Esophagus muscularis mucosa (tissue), 4 donors: ENCODE data around the gene SYTL1. TPM values are rescaled to one million over a fixed set of nuclear protein-coding genes. Genes with fewer than 3 reads are reported as not detected.

Experiments used
- DNase-seq: peaks from one replicate; pipeline ENCODE4 v3.0.0-alpha.2; 2017; ENCODE audit errors: extremely low spot score
- H3K27ac ChIP-seq, 4 donors: fragments of 200-600 bp; sonication (generic); replicated peaks in 1 of 4; 1 replicate in 3 of 4; 2 replicates in 1 of 4; pipeline ENCODE4 v1.5.1; 2016 to 2019; ENCODE audit warnings: mild to moderate bottlenecking in 1 of 4
- H3K27me3 ChIP-seq, 4 donors: fragments of 200-600 bp; sonication (generic); one replicate each; pipeline versions ENCODE4 v1.5.1 to v1.6.0; 2016 to 2019
- H3K36me3 ChIP-seq, 4 donors: fragments of 200-600 bp; sonication (generic); one replicate each; pipeline ENCODE4 v1.5.1; 2016 to 2019
- H3K4me1 ChIP-seq, 4 donors: fragments of 200-600 bp; sonication (generic); one replicate each; pipeline ENCODE4 v1.5.1; 2016 to 2019
- H3K4me3 ChIP-seq, 4 donors: fragments of 200-600 bp; sonication (generic); 1 replicate in 2 of 4; 2 replicates in 2 of 4; pipeline ENCODE4 v1.5.1; 2016 to 2019; ENCODE audit warnings: mild to moderate bottlenecking in 4 of 4, moderate library complexity in 1 of 4
- H3K9me3 ChIP-seq, 4 donors: fragments of 200-600 bp; sonication (generic); 1 replicate in 3 of 4; 2 replicates in 1 of 4; pipeline ENCODE4 v1.5.1; 2016 to 2019
- CTCF ChIP-seq, 3 experiments: fragments of 200-600 bp in 2 of 3; fragments of 450-650 bp in 1 of 3; sonication (generic) in 2 of 3; IDR thresholded peaks; one replicate each; pipeline ENCODE4 v1.5.1; 2017 to 2019; ENCODE audit warnings: antibody characterized with exemption in 3 of 3, mild to moderate bottlenecking in 2 of 3, moderate library complexity in 1 of 3
- EP300 ChIP-seq: sonication (generic); formaldehyde crosslinking; IDR thresholded peaks from one replicate; pipeline ENCODE4 v1.6.1; 2017; ENCODE audit warnings: antibody characterized with exemption
- POLR2A ChIP-seq: fragments of 450-650 bp; IDR thresholded peaks from one replicate; pipeline ENCODE4 v1.6.1; 2017; ENCODE audit warnings: antibody characterized with exemption, moderate library complexity, mild to moderate bottlenecking, low read depth
- POLR2AphosphoS5 ChIP-seq, 2 donors: sonication (generic); formaldehyde crosslinking; IDR thresholded peaks; one replicate each; pipeline ENCODE4 v1.6.1; 2017; ENCODE audit warnings: antibody characterized with exemption in 2 of 2
- WGBS: methylation state at CpG from one replicate; pipeline ENCODE4 v1.1.5; 2018; 5-methylcytosine and 5-hydroxymethylcytosine counted together
- intact Hi-C: fragments of 100-400 bp; cut with DNase I; formaldehyde crosslinking; loops from one replicate; pipeline ENCODE4 v1.15.1; 2023
- small RNA-seq, 3 donors: library from RNA; depleted of rRNA; stranded (forward); fragments of <200 nt; gene quantifications; one replicate each; pipeline ENCODE3, GENCODE V24; 2016
- total RNA-seq, 4 donors: library from RNA; depleted of rRNA; stranded (reverse); fragments of >200 nt; gene quantifications; one replicate each; pipeline versions ENCODE4 v1.1.0 to v1.2.1, GENCODE V29; 2016

The SYTL1 gene
- total RNA-seq, 4 donors from 2014 or later, result 0.29 to 3.7 (median 1.5) TPM

GRCh38 chr1:27400082-27400962 is 58.5 kb downstream of the SYTL1 start:
- no peak overlapping the region for H3K27ac ChIP-seq
- no peaks in the 10 kb centered on the region for H3K36me3 ChIP-seq
- peak in 1 of 2 donors; percentile 68 for TF ChIP-seq POLR2AphosphoS5 (IDR thresholded peaks at IDR 0.05)
- no peak for TF ChIP-seq POLR2A
- no peaks in the 10 kb centered on the region for H3K27me3 ChIP-seq
- intact Hi-C loops, result loop anchor here (5.0 kb wide), 1 partner anchor 207 kb away; no protein-coding TSS in a partner anchor
- H3K9me3 ChIP-seq, result no peaks in the 10 kb centered on the region
- peaks cover 72 to 86% (median 79%) of the 10 kb centered on the region in 4 donors for H3K4me1 ChIP-seq
- 42% methylated on average over 13 of the region's 13 CpGs for WGBS
- H3K4me3 ChIP-seq, result no peak overlapping the region
- no peak for DNase-seq

GRCh38 chr1:27400963-27401341 is 59.1 kb downstream of the SYTL1 start:
- Histone ChIP-seq H3K36me3 (peaks cover 0 to 1% (median under 1%) of the 10 kb centered on the region in 4 donors), H3K9me3 (no peaks in the 10 kb centered on the region), H3K27ac (no peak overlapping the region), H3K4me1 (peaks cover 73 to 86% (median 81%) of the 10 kb centered on the region in 4 donors), H3K4me3 (no peak overlapping the region), H3K27me3 (no peaks in the 10 kb centered on the region)
- TF ChIP-seq CTCF (IDR thresholded peaks at IDR 0.05) (no peak), POLR2A (no peak), EP300 (no peak), POLR2AphosphoS5 (IDR thresholded peaks at IDR 0.05) (peak in 1 of 2 donors; percentile 41)
- 75% methylated on average over 1 of the region's 5 CpGs for WGBS
- intact Hi-C loops, result loop anchor here (5.0 kb wide), 1 partner anchor 206 kb away; no protein-coding TSS in a partner anchor
- no peak for DNase-seq

GRCh38 chr1:27402349-27402754 is 60.5 kb downstream of the SYTL1 start:
- Histone ChIP-seq H3K36me3 (peaks cover 0 to 15% (median 13%) of the 10 kb centered on the region in 4 donors), H3K4me1 (peaks cover 82 to 87% (median 84%) of the 10 kb centered on the region in 4 donors), H3K9me3 (no peaks in the 10 kb centered on the region), H3K4me3 (no peak overlapping the region), H3K27me3 (no peaks in the 10 kb centered on the region), H3K27ac (peak overlapping the region; percentile 73 to 79 (median 76))
- intact Hi-C loops, result loop anchor here (5.0 kb wide), 1 partner anchor 205 kb away; no protein-coding TSS in a partner anchor
- no peak for TF ChIP-seq POLR2A
- TF ChIP-seq POLR2AphosphoS5 (IDR thresholded peaks at IDR 0.05), result peak; percentile 67 to 78
- TF ChIP-seq CTCF (IDR thresholded peaks at IDR 0.05), result peak; percentile 71 to 82 (median 73)
- peak; percentile 95 for DNase-seq
- 29% methylated on average over 8 of the region's 8 CpGs for WGBS

- Histone ChIP-seq H3K36me3 (peaks cover 8 to 24% (median 21%) of the 10 kb centered on the region in 4 donors), H3K27me3 (no peaks in the 10 kb centered on the region), H3K4me1 (peaks cover 78 to 88% (median 82%) of the 10 kb centered on the region in 4 donors), H3K4me3 (peak overlapping the region in 3 of 4 donors; percentile 7 to 41 (median 9)), H3K27ac (peak overlapping the region; percentile 73 to 79 (median 76)), H3K9me3 (no peaks in the 10 kb centered on the region)
- 27% methylated on average over 18 of the region's 24 CpGs for WGBS
- peak; percentile 95 for DNase-seq
- intact Hi-C loops, result loop anchor here (5.0 kb wide), 1 partner anchor 204 kb away; no protein-coding TSS in a partner anchor
- peak; percentile 36 to 37 for TF ChIP-seq POLR2AphosphoS5 (IDR thresholded peaks at IDR 0.05)
- no peak for TF ChIP-seq POLR2A
- TF ChIP-seq CTCF (IDR thresholded peaks at IDR 0.05), result peak in 1 of 3 experiments; percentile 17
Measured at GRCh38 chr1:27403065-27403726, 61.4 kb downstream of the SYTL1 start.

Small RNA genes lying within 50 kb of the gene (small RNA-seq; reads per million reads assigned to genes)
- 0 reads per million in 3 donors for gene RNU6-48P

Other genes starting within 250 kb of the SYTL1 start
- gene SLC9A1, start 186.9 kb upstream of the SYTL1 start, total RNA-seq, result 10 to 100 TPM in 3 of 4 donors, 1 to 10 TPM in 1; 8.3 to 29.2 (median 11.4) TPM
- 10 to 100 TPM; 39.9 to 79.8 (median 62.0) TPM for gene WDTC1, start 107.4 kb upstream of the SYTL1 start, total RNA-seq
- gene TMEM222, start 19.9 kb upstream of the SYTL1 start, total RNA-seq, result 10 to 100 TPM; 23.3 to 35.3 (median 31.8) TPM
- gene MAP3K6, start 24.9 kb downstream of the SYTL1 start, total RNA-seq, result 10 to 100 TPM; 29.7 to 80.1 (median 55.4) TPM
- 10 to 100 TPM in 2 of 4 donors, 1 to 10 TPM in 2; 2.9 to 16.6 (median 10.5) TPM for gene FCN3, start 32.8 kb downstream of the SYTL1 start, total RNA-seq
- gene CD164L2, start 41.3 kb downstream of the SYTL1 start, total RNA-seq, result not detected
- gene GPR3, start 50.6 kb downstream of the SYTL1 start, total RNA-seq, result 1 to 10 TPM in 1 of 4 donors, under 1 TPM in 1, not detected in 2; 0.13 to 4.5 TPM
- gene WASF2, start 148.1 kb downstream of the SYTL1 start, total RNA-seq, result 100 to 1,000 TPM in 2 of 4 donors, 10 to 100 TPM in 2; 78.5 to 141 (median 101) TPM